SK-N-SH (cell line): ENCODE results near the gene DQX1. TPM values are rescaled to one million over a fixed set of nuclear protein-coding genes. Genes with fewer than 3 reads are reported as not detected.

Experiments used
- CTCF ChIA-PET: fragments of 300-600, 350-600 bp; formaldehyde crosslinking; extraction: SDS; loops from one replicate; lab custom pipeline; 2021; lab: Yijun Ruan, JAX
- POLR2A ChIA-PET: fragments of 350-600 bp; sonication (Branson Sonifier 250); formaldehyde crosslinking; extraction: SDS; loops from one replicate; lab custom pipeline; 2020; ENCODE audit warnings: antibody characterized with exemption, inconsistent platforms; lab: Yijun Ruan, JAX
- DNase-seq: peaks from one replicate; pipeline ENCODE4 v3.0.0; 2012
- H2AFZ ChIP-seq: fragments of 200-600 bp; sonication (generic); 2 replicates; pipeline ENCODE4 v1.8.1; 2016; ENCODE audit warnings: antibody characterized with exemption, mild to moderate bottlenecking, low read depth
- H3F3A ChIP-seq: fragments of 200-600 bp; sonication (generic); replicated peaks from 2 replicates; pipeline ENCODE3; 2016; ENCODE audit warnings: antibody characterized with exemption, mild to moderate bottlenecking; ENCODE audit not compliant: insufficient read depth
- H3K27ac ChIP-seq, 2 experiments: fragments of 200-500 bp in 1 of 2; fragments of 200-600 bp in 1 of 2; sonication (Bioruptor generic) in 1 of 2; sonication (generic), shearing (Covaris generic) in 1 of 2; 2 replicates each; pipeline versions ENCODE4 v1.5.1 to v1.6.1; 2014 to 2016; ENCODE audit warnings: low read depth in 2 of 2, inconsistent platforms in 1 of 2, low read length in 1 of 2, mild to moderate bottlenecking in 1 of 2, mixed read lengths in 1 of 2
- H3K27me3 ChIP-seq: fragments of 200-600 bp; sonication (generic), shearing (Covaris generic); 2 replicates; pipeline ENCODE4 v1.6.1; 2016; ENCODE audit warnings: mixed run types; ENCODE audit not compliant: insufficient read depth
- H3K36me3 ChIP-seq, 2 experiments: fragments of 200-500 bp in 1 of 2; fragments of 200-600 bp in 1 of 2; sonication (Bioruptor generic) in 1 of 2; sonication (generic) in 1 of 2; replicated peaks in 1 of 2; 2 replicates each; pipeline versions ENCODE3 to v1.5.1; 2014 to 2016; ENCODE audit warnings: low read length in 1 of 2, mild to moderate bottlenecking in 1 of 2; ENCODE audit not compliant: insufficient read depth in 2 of 2, control insufficient read depth in 1 of 2
- H3K4me1 ChIP-seq, 2 experiments: fragments of 200-500 bp in 1 of 2; fragments of 200-600 bp in 1 of 2; sonication (Bioruptor generic) in 1 of 2; sonication (generic), shearing (Covaris generic) in 1 of 2; 2 replicates each; pipeline versions ENCODE4 v1.5.1 to v1.6.1; 2014 to 2016; ENCODE audit warnings: low read depth in 1 of 2, low read length in 1 of 2, mixed run types in 1 of 2; ENCODE audit not compliant: insufficient read depth in 2 of 2, control insufficient read depth in 1 of 2
- H3K4me2 ChIP-seq: fragments of 200-600 bp; sonication (generic), shearing (Covaris generic); 2 replicates; pipeline ENCODE4 v1.6.1; 2017; ENCODE audit warnings: mixed run types
- H3K4me3 ChIP-seq, 2 experiments: fragments of 200-500 bp in 1 of 2; fragments of 200-600 bp in 1 of 2; sonication (Bioruptor generic) in 1 of 2; sonication (generic), shearing (Covaris generic) in 1 of 2; 2 replicates each; pipeline versions ENCODE4 v1.5.1 to v1.8.1; 2014 to 2016; ENCODE audit warnings: low read depth in 2 of 2, inconsistent platforms in 1 of 2, low read length in 1 of 2, mild to moderate bottlenecking in 1 of 2, mixed read lengths in 1 of 2, moderate library complexity in 1 of 2
- H3K79me2 ChIP-seq: fragments of 200-600 bp; sonication (generic); 2 replicates; pipeline ENCODE4 v1.8.1; 2017; ENCODE audit warnings: mild to moderate bottlenecking; ENCODE audit not compliant: insufficient read depth
- H3K9ac ChIP-seq: fragments of 200-600 bp; sonication (generic); 2 replicates; pipeline ENCODE4 v1.6.1; 2017; ENCODE audit warnings: mixed run types
- H3K9me2 ChIP-seq: fragments of 200-600 bp; sonication (generic); 2 replicates; pipeline ENCODE4 v1.6.1; 2017; ENCODE audit warnings: mixed run types
- H3K9me3 ChIP-seq: fragments of 200-600 bp; sonication (generic); 2 replicates; pipeline ENCODE4 v1.6.1; 2017; ENCODE audit warnings: mixed run types, mild to moderate bottlenecking, moderate library complexity
- H4K20me1 ChIP-seq: fragments of 200-600 bp; sonication (generic); 2 replicates; pipeline ENCODE4 v1.6.1; 2017; ENCODE audit warnings: mild to moderate bottlenecking, mixed run types; ENCODE audit not compliant: insufficient read depth
- FOXM1 ChIP-seq: IDR thresholded peaks from 2 replicates; pipeline ENCODE4 v1.4.0; 2012; ENCODE audit warnings: low read depth, mild to moderate bottlenecking
- MXI1 ChIP-seq: IDR thresholded peaks from 2 replicates; pipeline ENCODE4 v1.6.1; 2012; ENCODE audit warnings: mild to moderate bottlenecking, low read depth, low read length, improper control_type of control experiment
- NFIC ChIP-seq: IDR thresholded peaks from 2 replicates; pipeline ENCODE4 v1.4.0; 2012; ENCODE audit warnings: borderline replicate concordance
- RXRA ChIP-seq: IDR thresholded peaks from 2 replicates; pipeline ENCODE4 v1.4.0; 2012; ENCODE audit warnings: low read depth, mild to moderate bottlenecking, borderline replicate concordance
- SIN3A ChIP-seq: IDR thresholded peaks from 2 replicates; pipeline ENCODE4 v1.6.1; 2012; ENCODE audit warnings: low read depth, mild to moderate bottlenecking, low read length, moderate library complexity, borderline replicate concordance
- TCF12 ChIP-seq: IDR thresholded peaks from 2 replicates; pipeline ENCODE4 v1.4.0; 2012
- YY1 ChIP-seq: IDR thresholded peaks from 2 replicates; pipeline ENCODE4 v1.4.0; 2012; ENCODE audit warnings: low read depth, mild to moderate bottlenecking
- WGBS: methylation state at CpG from one replicate; pipeline ENCODE4 v1.1.6; 2017; ENCODE audit warnings: low lambda C conversion rate; 5-methylcytosine and 5-hydroxymethylcytosine counted together
- polyA plus RNA-seq, 3 experiments: library from polyadenylated mRNA; depleted of rRNA; stranded (reverse); fragments of >200 nt; gene quantifications; 2 replicates each; pipeline ENCODE4 v1.2.3, GENCODE V29; 2012
- TF ChIP-seq, protein P1 (sequence below): IDR thresholded peaks from 2 replicates; pipeline ENCODE4 v1.4.0; 2012; ENCODE audit warnings: low read depth, borderline replicate concordance
- TF ChIP-seq, protein P2 (sequence below): fragments of 200-600 bp; sonication (generic); IDR thresholded peaks from 2 replicates; pipeline ENCODE4 v1.6.1; 2017; ENCODE audit warnings: antibody characterized with exemption, mild to moderate bottlenecking, moderate library complexity
- TF ChIP-seq, protein P3 (sequence below): IDR thresholded peaks from 2 replicates; pipeline ENCODE4 v1.4.0; 2012; ENCODE audit warnings: low read depth, borderline replicate concordance
- TF ChIP-seq, protein P4 (sequence below): IDR thresholded peaks from 2 replicates; pipeline ENCODE4 v1.4.0; 2012; ENCODE audit warnings: low read depth

The DQX1 gene
- polyA plus RNA-seq, 1 of the 3 experiments (the other 2 are of a cell fraction) = 1.6 TPM

DNA sequence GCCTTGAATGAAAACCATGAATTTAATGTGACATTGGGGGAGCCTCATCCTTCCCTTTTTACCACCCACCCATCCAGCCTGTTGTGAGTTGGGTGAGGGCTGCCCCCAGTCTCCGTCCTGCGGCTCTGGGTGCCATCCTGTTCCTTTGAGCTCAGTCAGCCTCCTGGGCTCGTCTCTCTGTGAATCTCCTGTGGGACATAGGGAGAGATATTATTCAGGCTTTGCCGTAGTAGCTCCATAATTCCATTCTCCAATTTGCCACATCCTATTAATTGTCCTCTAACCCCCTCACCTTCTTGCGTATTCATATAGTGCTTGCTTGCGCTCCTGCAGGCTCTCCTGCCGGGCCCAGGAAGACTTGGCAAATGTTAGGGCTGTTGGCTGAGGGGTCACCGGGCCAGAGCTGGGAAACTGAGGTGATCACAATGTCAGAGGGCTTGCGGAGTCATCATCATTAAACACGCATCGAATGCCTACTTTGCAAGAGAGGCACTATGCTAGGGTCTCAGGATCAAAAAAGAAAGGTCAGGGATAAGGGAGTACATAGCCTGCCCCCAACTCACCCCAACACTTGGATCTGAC lies 709 bp upstream of the DQX1 start:
- Histone ChIP-seq H3K36me3 (peaks cover 22 to 31% of the 10 kb centered on the region in 2 experiments), H3K4me1 (peaks cover 13 to 23% of the 10 kb centered on the region in 2 experiments), H3K27me3 (no peaks in the 10 kb centered on the region), H3K4me3 (no peak overlapping the region), H3K9me2 (no peaks in the 10 kb centered on the region), H3F3A (peaks cover 2% of the 10 kb centered on the region), H3K9ac (no peak overlapping the region), H3K9me3 (no peaks in the 10 kb centered on the region), H4K20me1 (no peaks in the 10 kb centered on the region), H3K79me2 (peaks cover 43% of the 10 kb centered on the region), H3K27ac (no peak overlapping the region), H2AFZ (no peak overlapping the region), H3K4me2 (no peak overlapping the region)
- TF ChIP-seq YY1 (no peak), TCF12 (no peak), NFIC (no peak)
- POLR2A ChIA-PET = interaction anchor here (0.7 to 1.3 kb wide), 4 partner anchors 9 to 18 kb away, joined by 3 to 5 read pairs (median 3); partner anchors contain the start of gene TLX2
- DNase-seq = no peak
- 97% methylated on average over 11 of the region's 11 CpGs for WGBS
- CTCF ChIA-PET = interaction anchor here (1.0 to 1.8 kb wide), 4 partner anchors 12 to 44 kb away, joined by 3 to 7 read pairs (median 5); partner anchors contain the start of genes CCDC142, PCGF1, TLX2 and TTC31

DNA sequence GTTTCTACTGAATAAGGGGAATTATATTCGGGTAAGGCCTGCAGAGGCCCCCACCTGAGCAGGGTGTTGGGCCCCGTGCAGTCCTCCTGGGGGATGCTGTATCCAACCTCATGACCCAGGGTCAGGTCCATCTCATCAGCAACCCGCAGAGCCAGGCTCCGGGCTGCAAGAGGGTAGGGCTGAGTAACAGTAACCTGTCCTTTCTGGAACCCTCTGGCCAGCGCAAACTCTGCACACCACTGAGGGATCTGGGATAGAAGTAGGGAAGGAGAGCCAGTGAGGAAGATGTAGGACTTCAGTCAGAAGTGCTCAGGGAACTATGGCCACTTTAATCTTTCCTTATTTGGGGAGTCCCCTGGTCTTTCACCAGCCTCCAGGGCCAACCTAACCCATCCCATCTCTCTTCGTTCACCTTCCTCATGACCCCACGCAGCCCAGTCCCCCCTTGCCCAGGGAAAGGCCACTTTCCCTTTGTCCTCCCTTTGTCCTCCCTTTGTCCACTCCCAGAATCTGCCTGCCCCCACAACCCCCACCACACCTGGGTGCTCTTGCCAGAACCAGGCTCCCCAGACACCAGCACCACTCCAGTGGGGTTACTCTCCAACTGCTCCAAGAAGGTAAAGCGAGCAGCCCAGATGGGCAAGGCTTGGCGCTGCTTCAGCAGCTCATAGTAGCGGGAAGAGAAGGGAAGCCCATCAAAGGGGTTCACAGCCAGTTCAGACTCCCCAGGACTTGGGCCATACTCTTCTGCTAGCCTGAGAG lies 895 bp downstream of the DQX1 start:
- Histone ChIP-seq H3K9ac (no peak overlapping the region), H3K4me3 (no peak overlapping the region), H4K20me1 (no peaks in the 10 kb centered on the region), H3K4me2 (no peak overlapping the region), H3K79me2 (peaks cover 27% of the 10 kb centered on the region), H3K27ac (no peak overlapping the region), H3K4me1 (peaks cover 6 to 12% of the 10 kb centered on the region in 2 experiments; a peak in 3 of 4 replicates), H3K9me3 (no peaks in the 10 kb centered on the region), H3K27me3 (no peaks in the 10 kb centered on the region), H3K9me2 (no peaks in the 10 kb centered on the region), H3F3A (peaks cover 3% of the 10 kb centered on the region), H3K36me3 (peaks cover 22 to 26% of the 10 kb centered on the region in 2 experiments), H2AFZ (no peak overlapping the region)
- ChIA-PET CTCF (interaction anchor here (1.3 to 1.8 kb wide), 2 partner anchors 18 to 42 kb away, joined by 5 to 7 read pairs; partner anchors contain the start of genes CCDC142, PCGF1 and TTC31), POLR2A (interaction anchor here (1.3 kb wide), 1 partner anchor 7 kb away, joined by 5 read pairs; no protein-coding TSS in a partner anchor)
- WGBS = 91% methylated on average over 8 of the region's 10 CpGs
- no peak for DNase-seq
- TF ChIP-seq YY1 (no peak), SIN3A (no peak), RXRA (no peak), FOXM1 (no peak), MXI1 (no peak), TCF12 (no peak)
- TF ChIP-seq, protein P1, sequence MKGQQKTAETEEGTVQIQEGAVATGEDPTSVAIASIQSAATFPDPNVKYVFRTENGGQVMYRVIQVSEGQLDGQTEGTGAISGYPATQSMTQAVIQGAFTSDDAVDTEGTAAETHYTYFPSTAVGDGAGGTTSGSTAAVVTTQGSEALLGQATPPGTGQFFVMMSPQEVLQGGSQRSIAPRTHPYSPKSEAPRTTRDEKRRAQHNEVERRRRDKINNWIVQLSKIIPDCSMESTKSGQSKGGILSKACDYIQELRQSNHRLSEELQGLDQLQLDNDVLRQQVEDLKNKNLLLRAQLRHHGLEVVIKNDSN = no peak
- TF ChIP-seq, protein P2, sequence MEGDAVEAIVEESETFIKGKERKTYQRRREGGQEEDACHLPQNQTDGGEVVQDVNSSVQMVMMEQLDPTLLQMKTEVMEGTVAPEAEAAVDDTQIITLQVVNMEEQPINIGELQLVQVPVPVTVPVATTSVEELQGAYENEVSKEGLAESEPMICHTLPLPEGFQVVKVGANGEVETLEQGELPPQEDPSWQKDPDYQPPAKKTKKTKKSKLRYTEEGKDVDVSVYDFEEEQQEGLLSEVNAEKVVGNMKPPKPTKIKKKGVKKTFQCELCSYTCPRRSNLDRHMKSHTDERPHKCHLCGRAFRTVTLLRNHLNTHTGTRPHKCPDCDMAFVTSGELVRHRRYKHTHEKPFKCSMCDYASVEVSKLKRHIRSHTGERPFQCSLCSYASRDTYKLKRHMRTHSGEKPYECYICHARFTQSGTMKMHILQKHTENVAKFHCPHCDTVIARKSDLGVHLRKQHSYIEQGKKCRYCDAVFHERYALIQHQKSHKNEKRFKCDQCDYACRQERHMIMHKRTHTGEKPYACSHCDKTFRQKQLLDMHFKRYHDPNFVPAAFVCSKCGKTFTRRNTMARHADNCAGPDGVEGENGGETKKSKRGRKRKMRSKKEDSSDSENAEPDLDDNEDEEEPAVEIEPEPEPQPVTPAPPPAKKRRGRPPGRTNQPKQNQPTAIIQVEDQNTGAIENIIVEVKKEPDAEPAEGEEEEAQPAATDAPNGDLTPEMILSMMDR = no peak
- TF ChIP-seq, protein P3, sequence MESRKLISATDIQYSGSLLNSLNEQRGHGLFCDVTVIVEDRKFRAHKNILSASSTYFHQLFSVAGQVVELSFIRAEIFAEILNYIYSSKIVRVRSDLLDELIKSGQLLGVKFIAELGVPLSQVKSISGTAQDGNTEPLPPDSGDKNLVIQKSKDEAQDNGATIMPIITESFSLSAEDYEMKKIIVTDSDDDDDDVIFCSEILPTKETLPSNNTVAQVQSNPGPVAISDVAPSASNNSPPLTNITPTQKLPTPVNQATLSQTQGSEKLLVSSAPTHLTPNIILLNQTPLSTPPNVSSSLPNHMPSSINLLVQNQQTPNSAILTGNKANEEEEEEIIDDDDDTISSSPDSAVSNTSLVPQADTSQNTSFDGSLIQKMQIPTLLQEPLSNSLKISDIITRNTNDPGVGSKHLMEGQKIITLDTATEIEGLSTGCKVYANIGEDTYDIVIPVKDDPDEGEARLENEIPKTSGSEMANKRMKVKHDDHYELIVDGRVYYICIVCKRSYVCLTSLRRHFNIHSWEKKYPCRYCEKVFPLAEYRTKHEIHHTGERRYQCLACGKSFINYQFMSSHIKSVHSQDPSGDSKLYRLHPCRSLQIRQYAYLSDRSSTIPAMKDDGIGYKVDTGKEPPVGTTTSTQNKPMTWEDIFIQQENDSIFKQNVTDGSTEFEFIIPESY = no peak
- TF ChIP-seq, protein P4, sequence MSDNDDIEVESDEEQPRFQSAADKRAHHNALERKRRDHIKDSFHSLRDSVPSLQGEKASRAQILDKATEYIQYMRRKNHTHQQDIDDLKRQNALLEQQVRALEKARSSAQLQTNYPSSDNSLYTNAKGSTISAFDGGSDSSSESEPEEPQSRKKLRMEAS = no peak
